GM12891 (cell line): ENCODE measurements around the gene RAB39A.
"Not testable (repeated sequence)": the region's sequence is repeated elsewhere in the genome, so short reads cannot be mapped to it uniquely, and the experiment has no call there.

Experiments
- POLR2A ChIP-seq: IDR thresholded peaks from 2 replicates; pipeline ENCODE4 v1.6.1; 2011; ENCODE audit warnings: low read depth, low read length, control low read depth
- POLR2AphosphoS5 ChIP-seq: IDR thresholded peaks from 2 replicates; pipeline ENCODE4 v1.6.1; 2011; ENCODE audit warnings: low read depth, low read length, control low read depth
- POU2F2 ChIP-seq: IDR thresholded peaks from 2 replicates; pipeline ENCODE4 v1.6.1; 2011; ENCODE audit warnings: low read depth, mild to moderate bottlenecking, control low read depth, low read length, moderate library complexity
- SPI1 ChIP-seq: IDR thresholded peaks from 2 replicates; pipeline ENCODE4 v1.6.1; 2011; ENCODE audit warnings: low read depth, low read length, control low read depth

DNA sequence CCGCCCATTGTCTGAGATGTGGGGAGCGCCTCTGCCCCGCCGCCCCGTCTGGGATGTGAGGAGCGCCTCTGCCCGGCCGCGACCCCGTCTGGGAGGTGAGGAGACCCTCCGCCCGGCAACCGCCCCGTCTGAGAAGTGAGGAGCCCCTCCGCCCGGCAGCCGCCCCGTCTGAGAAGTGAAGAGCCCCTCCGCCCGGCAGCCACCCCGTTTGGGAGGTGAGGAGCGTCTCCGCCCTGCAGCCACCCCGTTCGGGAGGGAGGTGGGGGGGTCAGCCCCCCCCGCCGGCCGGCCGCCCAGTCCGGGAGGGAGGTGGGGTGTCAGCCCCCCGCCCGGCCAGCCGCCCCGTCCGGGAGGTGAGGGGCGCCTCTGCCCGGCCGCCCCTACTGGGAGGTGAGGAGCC is 15.8 kb upstream of the RAB39A start:
- TF ChIP-seq POLR2A, POLR2AphosphoS5, POU2F2, SPI1: not testable (repeated sequence)
